CD4-positive, alpha-beta T cell treated with Interleukin-12 subunit alpha and Interleukin-12 subunit beta, for 1 hour (primary cell): Measurements from ENCODE around the gene UBASH3A.

ENCODE experiments used
- DNase-seq: peaks from one replicate; pipeline ENCODE4 v3.0.0-alpha.2; 2020

UBASH3A gene

GRCh38 chr21:42471716-42472330, 68.1 kb downstream of the UBASH3A start:
- DNase-seq: no peak

- DNase-seq: no peak
These were observed 68.8 kb downstream of the UBASH3A start for GRCh38 chr21:42472521-42472920.

GRCh38 chr21:42473498-42474042, 69.9 kb downstream of the UBASH3A start:
- DNase-seq: no peak

GRCh38 chr21:42474043-42474831, 70.5 kb downstream of the UBASH3A start:
- DNase-seq: no peak

- DNase-seq: no peak
These were observed 71.3 kb downstream of the UBASH3A start for GRCh38 chr21:42475036-42475435.

GRCh38 chr21:42475526-42476387, 72.1 kb downstream of the UBASH3A start:
- DNase-seq: no peak

GRCh38 chr21:42476388-42477331, 73.0 kb downstream of the UBASH3A start:
- DNase-seq: no peak

GRCh38 chr21:42478504-42478903, 74.8 kb downstream of the UBASH3A start:
- no peak for DNase-seq

GRCh38 chr21:42479582-42479981, 75.9 kb downstream of the UBASH3A start:
- no peak for DNase-seq

GRCh38 chr21:42480736-42481135, 77.0 kb downstream of the UBASH3A start:
- no peak for DNase-seq

- no peak for DNase-seq
These were observed 77.5 kb downstream of the UBASH3A start for GRCh38 chr21:42481169-42481568.

GRCh38 chr21:42484966-42485365, 81.3 kb downstream of the UBASH3A start:
- DNase-seq: no peak

GRCh38 chr21:42486072-42486471, 82.4 kb downstream of the UBASH3A start:
- DNase-seq: no peak

- no peak for DNase-seq
These were observed 82.8 kb downstream of the UBASH3A start for GRCh38 chr21:42486531-42486930.

- DNase-seq: no peak
These were observed 85.4 kb downstream of the UBASH3A start for GRCh38 chr21:42489006-42489563.

GRCh38 chr21:42489991-42490390, 86.3 kb downstream of the UBASH3A start:
- DNase-seq: no peak

- no peak for DNase-seq
These were observed 87.0 kb downstream of the UBASH3A start for GRCh38 chr21:42490720-42491119.

GRCh38 chr21:42491328-42491727, 87.6 kb downstream of the UBASH3A start:
- no peak for DNase-seq

GRCh38 chr21:42492201-42492600, 88.5 kb downstream of the UBASH3A start:
- no peak for DNase-seq

- DNase-seq: no peak
These were observed 89.7 kb downstream of the UBASH3A start for GRCh38 chr21:42493109-42494060.

- no peak for DNase-seq
These were observed 91.3 kb downstream of the UBASH3A start for GRCh38 chr21:42495027-42495426.
